Measurements from ENCODE around the gene CBFA2T3.

The CBFA2T3 gene

GRCh38 chr16:88886845-88887521 is 90.0 kb downstream of the CBFA2T3 start:
- no peaks in the 10 kb centered on the region for H3K79me2 ChIP-seq (ENCODE audit: insufficient read depth, low read length)
- no peak for TF ChIP-seq CTCF (IDR thresholded peaks at IDR 0.05; ENCODE audit: borderline replicate concordance, extremely low read depth, low read length, poor library complexity, severe bottlenecking)
- no peak for TF ChIP-seq EZH2 (IDR thresholded peaks at IDR 0.05; ENCODE audit: borderline replicate concordance, low read depth, low read length, severe bottlenecking)
- no peak overlapping the region for H3K9ac ChIP-seq (ENCODE audit: low read depth, low read length)
- no peaks in the 10 kb centered on the region for H3K36me3 ChIP-seq (ENCODE audit: insufficient read depth, low read length)
- H4K20me1 ChIP-seq (ENCODE audit: insufficient read depth, low read length) = no peaks in the 10 kb centered on the region
- no peak overlapping the region for H3K4me2 ChIP-seq (ENCODE audit: insufficient read depth, low read length)
- no peaks in the 10 kb centered on the region for H3K9me3 ChIP-seq (ENCODE audit: insufficient read depth, low read length, severe bottlenecking)
- H3K4me1 ChIP-seq (ENCODE audit: insufficient read depth, low read length) = no peaks in the 10 kb centered on the region
- no peak overlapping the region for H3K4me3 ChIP-seq (ENCODE audit: low read depth in 1 of 2, low read length in 2 of 2)
- H3K27ac ChIP-seq (ENCODE audit: low read length) = no peak overlapping the region
- H2AFZ ChIP-seq (ENCODE audit: low read depth, low read length) = no peak overlapping the region
- DNase-seq = no peak
- no peaks in the 10 kb centered on the region for H3K27me3 ChIP-seq (ENCODE audit: insufficient read depth, low read length, poor library complexity)
- no peak for ATAC-seq (ENCODE audit: insufficient read depth, low read depth)

DNA sequence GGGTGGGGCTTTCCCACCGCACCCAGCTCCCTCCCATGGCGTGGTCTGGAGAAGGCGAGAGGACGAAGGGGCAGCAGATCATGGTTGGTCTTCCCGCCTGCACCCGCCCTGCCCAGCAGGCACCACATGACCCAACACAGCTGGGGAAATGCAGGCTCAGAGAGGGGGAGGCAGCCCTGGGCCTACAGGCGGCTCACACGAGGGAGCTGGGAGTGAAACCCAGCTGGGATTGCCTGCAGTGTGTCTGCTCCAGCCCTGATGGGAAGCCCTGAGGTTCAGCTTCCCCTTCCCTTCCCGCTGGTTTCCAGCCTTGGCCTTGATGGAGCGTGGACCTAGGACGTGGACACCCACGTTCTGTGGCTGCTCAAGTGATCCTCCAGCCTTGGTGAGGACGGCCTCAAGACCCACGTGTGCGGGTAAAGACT is 90.6 kb downstream of the CBFA2T3 start:
- no peak overlapping the region for H3K4me3 ChIP-seq (ENCODE audit: low read depth in 1 of 2, low read length in 2 of 2)
- no peaks in the 10 kb centered on the region for H4K20me1 ChIP-seq (ENCODE audit: insufficient read depth, low read length)
- no peaks in the 10 kb centered on the region for H3K79me2 ChIP-seq (ENCODE audit: insufficient read depth, low read length)

DNA sequence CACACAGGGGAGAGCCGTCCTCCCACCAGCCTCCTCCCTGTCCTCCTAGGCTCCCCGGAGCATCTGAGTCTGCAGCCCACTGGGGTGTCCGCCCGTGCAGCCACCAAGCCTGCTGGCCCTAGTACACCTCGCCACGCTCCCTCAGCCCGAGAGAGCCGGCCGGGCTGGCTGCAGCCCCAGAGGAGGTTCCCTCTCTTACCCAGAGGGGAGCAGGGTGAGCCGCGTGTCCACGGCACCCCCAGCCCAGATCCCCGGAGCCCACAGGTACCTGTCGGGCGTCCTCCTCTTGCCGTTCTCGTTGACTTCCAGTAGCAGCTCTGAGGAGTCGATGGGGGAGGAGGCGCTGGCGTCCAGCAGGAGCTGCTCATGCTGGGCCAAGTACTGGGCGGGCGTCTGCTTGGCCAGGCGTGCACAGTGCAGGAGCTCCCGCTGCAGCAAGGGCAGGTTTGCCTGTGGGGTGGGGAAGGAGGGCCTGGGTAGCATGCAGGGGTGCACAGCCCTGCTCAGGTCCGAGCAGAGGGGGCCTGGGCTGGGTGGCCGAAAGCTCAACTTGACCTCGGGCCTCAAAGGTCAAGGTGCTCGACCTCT is 91.2 kb downstream of the CBFA2T3 start:
- H3K36me3 ChIP-seq (ENCODE audit: insufficient read depth, low read length) = no peaks in the 10 kb centered on the region
- ATAC-seq (ENCODE audit: insufficient read depth, low read depth) = no peak
- TF ChIP-seq EZH2 (IDR thresholded peaks at IDR 0.05; ENCODE audit: borderline replicate concordance, low read depth, low read length, severe bottlenecking) (no peak), CTCF (IDR thresholded peaks at IDR 0.05; ENCODE audit: borderline replicate concordance, extremely low read depth, low read length, poor library complexity, severe bottlenecking) (no peak)
- no peak overlapping the region for H2AFZ ChIP-seq (ENCODE audit: low read depth, low read length)
- no peaks in the 10 kb centered on the region for H3K79me2 ChIP-seq (ENCODE audit: insufficient read depth, low read length)
- H3K4me1 ChIP-seq (ENCODE audit: insufficient read depth, low read length) = no peaks in the 10 kb centered on the region
- DNase-seq = no peak
- H3K4me2 ChIP-seq (ENCODE audit: insufficient read depth, low read length) = no peak overlapping the region
- H3K4me3 ChIP-seq (ENCODE audit: low read depth in 1 of 2, low read length in 2 of 2) = no peak overlapping the region
- no peak overlapping the region for H3K27ac ChIP-seq (ENCODE audit: low read length)
- H4K20me1 ChIP-seq (ENCODE audit: insufficient read depth, low read length) = no peaks in the 10 kb centered on the region
- no peaks in the 10 kb centered on the region for H3K9me3 ChIP-seq (ENCODE audit: insufficient read depth, low read length, severe bottlenecking)
- no peak overlapping the region for H3K9ac ChIP-seq (ENCODE audit: low read depth, low read length)
- no peaks in the 10 kb centered on the region for H3K27me3 ChIP-seq (ENCODE audit: insufficient read depth, low read length, poor library complexity)

More for the DNA sequence above, 90.6 kb downstream of the CBFA2T3 start:
- Histone ChIP-seq H3K27ac (ENCODE audit: low read length) (no peak overlapping the region), H3K4me1 (ENCODE audit: insufficient read depth, low read length) (no peaks in the 10 kb centered on the region), H3K27me3 (ENCODE audit: insufficient read depth, low read length, poor library complexity) (no peaks in the 10 kb centered on the region), H3K36me3 (ENCODE audit: insufficient read depth, low read length) (no peaks in the 10 kb centered on the region), H3K4me2 (ENCODE audit: insufficient read depth, low read length) (no peak overlapping the region), H3K9ac (ENCODE audit: low read depth, low read length) (no peak overlapping the region), H3K9me3 (ENCODE audit: insufficient read depth, low read length, severe bottlenecking) (no peaks in the 10 kb centered on the region), H2AFZ (ENCODE audit: low read depth, low read length) (no peak overlapping the region)
- ATAC-seq (ENCODE audit: insufficient read depth, low read depth) = no peak
- DNase-seq = no peak
- TF ChIP-seq EZH2 (IDR thresholded peaks at IDR 0.05; ENCODE audit: borderline replicate concordance, low read depth, low read length, severe bottlenecking) = no peak
- no peak for TF ChIP-seq CTCF (IDR thresholded peaks at IDR 0.05; ENCODE audit: borderline replicate concordance, extremely low read depth, low read length, poor library complexity, severe bottlenecking)

All from DND-41 (cell line).